Uterus (tissue), 2 donors: ENCODE results near the gene LCE2B.

Experiments used
- POLR2A ChIP-seq, 2 donors: fragments of 450-650 bp; IDR thresholded peaks; one replicate each; pipeline ENCODE4 v1.6.1; 2016; ENCODE audit warnings: antibody characterized with exemption in 2 of 2, mild to moderate bottlenecking in 1 of 2, moderate library complexity in 1 of 2
- TF ChIP-seq, protein P1 (sequence below), 4 experiments: fragments of 200-600 bp in 2 of 4; fragments of 450-650 bp in 2 of 4; sonication (generic) in 2 of 4; IDR thresholded peaks; one replicate each; pipeline ENCODE4 v1.5.1; 2016 to 2019; ENCODE audit warnings: antibody characterized with exemption in 4 of 4, mild to moderate bottlenecking in 2 of 4, moderate library complexity in 1 of 4

DNA sequence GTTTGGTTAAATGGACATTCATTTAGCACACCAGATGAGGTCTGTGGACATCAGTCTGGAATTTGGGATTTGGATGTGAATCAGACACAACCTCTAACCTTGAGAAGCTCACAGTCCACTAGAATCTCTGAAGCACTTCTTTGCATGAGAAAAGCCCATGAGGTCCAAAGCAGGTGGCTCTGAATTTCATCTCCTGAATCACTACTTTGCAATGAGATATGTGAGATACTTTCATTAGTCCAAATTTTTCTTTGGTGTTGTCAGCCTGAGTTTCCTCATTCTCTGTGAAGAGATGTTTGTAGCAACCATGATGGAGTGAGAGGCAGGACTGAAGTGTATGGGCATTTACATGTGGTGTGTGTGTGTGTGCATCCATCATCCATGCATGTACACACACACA lies 39.3 kb upstream of the LCE2B start:
- no peak for TF ChIP-seq POLR2A (IDR thresholded peaks at IDR 0.05)
- TF ChIP-seq, protein P1, sequence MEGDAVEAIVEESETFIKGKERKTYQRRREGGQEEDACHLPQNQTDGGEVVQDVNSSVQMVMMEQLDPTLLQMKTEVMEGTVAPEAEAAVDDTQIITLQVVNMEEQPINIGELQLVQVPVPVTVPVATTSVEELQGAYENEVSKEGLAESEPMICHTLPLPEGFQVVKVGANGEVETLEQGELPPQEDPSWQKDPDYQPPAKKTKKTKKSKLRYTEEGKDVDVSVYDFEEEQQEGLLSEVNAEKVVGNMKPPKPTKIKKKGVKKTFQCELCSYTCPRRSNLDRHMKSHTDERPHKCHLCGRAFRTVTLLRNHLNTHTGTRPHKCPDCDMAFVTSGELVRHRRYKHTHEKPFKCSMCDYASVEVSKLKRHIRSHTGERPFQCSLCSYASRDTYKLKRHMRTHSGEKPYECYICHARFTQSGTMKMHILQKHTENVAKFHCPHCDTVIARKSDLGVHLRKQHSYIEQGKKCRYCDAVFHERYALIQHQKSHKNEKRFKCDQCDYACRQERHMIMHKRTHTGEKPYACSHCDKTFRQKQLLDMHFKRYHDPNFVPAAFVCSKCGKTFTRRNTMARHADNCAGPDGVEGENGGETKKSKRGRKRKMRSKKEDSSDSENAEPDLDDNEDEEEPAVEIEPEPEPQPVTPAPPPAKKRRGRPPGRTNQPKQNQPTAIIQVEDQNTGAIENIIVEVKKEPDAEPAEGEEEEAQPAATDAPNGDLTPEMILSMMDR (IDR thresholded peaks at IDR 0.05), result no peak
